Measurements from ENCODE around the gene SUGP2. TPM values are rescaled to one million over a fixed set of nuclear protein-coding genes. Genes with fewer than 3 reads are reported as not detected.

Gene SUGP2
- total and polyA plus RNA-seq, 8 donors: 21.5 to 104 (median 53.4) TPM

- H3K27ac ChIP-seq: no peak overlapping the region
- H3K27me3 ChIP-seq: no peaks in the 10 kb centered on the region
- TF ChIP-seq CTCF (IDR thresholded peaks at IDR 0.05) (no peak), POLR2AphosphoS5 (IDR thresholded peaks at IDR 0.05) (no peak), POLR2A (IDR thresholded peaks at IDR 0.05) (no peak), EP300 (IDR thresholded peaks at IDR 0.05) (no peak)
- H3K9me3 ChIP-seq: no peaks in the 10 kb centered on the region
- H3K4me1 ChIP-seq: no peaks in the 10 kb centered on the region
- intact Hi-C loops (cut with DNase I; ENCODE audit: low total_unique reads): loop anchor here (10.0 kb wide), 1 partner anchor 80 kb away; the partner anchor contains the start of gene TMEM161A
- WGBS, 5 donors: 93 to 97% (median 95%) methylated on average over 15 of the region's 15 CpGs
- H3K4me3 ChIP-seq: no peak overlapping the region
- no peak for DNase-seq
- peaks cover 38 to 97% (median 88%) of the 10 kb centered on the region in 4 donors for H3K36me3 ChIP-seq
Measured at GRCh38 chr19:19054315-19054938, 21.1 kb upstream of the SUGP2 start.

- Histone ChIP-seq H3K4me1 (no peaks in the 10 kb centered on the region), H3K27me3 (no peaks in the 10 kb centered on the region), H3K4me3 (no peak overlapping the region), H3K27ac (no peak overlapping the region), H3K9me3 (no peaks in the 10 kb centered on the region), H3K36me3 (peaks cover 38 to 92% (median 85%) of the 10 kb centered on the region in 4 donors)
- TF ChIP-seq EP300 (IDR thresholded peaks at IDR 0.05) (no peak), CTCF (IDR thresholded peaks at IDR 0.05) (peak in 5 of 7 experiments; percentile 44 to 74 (median 70)), POLR2A (IDR thresholded peaks at IDR 0.05) (no peak), POLR2AphosphoS5 (IDR thresholded peaks at IDR 0.05) (no peak)
- intact Hi-C loops (cut with DNase I; ENCODE audit: low total_unique reads): loop anchor here (10.0 kb wide), 1 partner anchor 81 kb away; the partner anchor contains the start of gene TMEM161A
- 85 to 89% (median 87%) methylated on average over 24 to 25 of the region's 25 CpGs for WGBS, 5 donors
- DNase-seq: peak; percentile 70 to 81
Measured at GRCh38 chr19:19053508-19054314, 20.4 kb upstream of the SUGP2 start.

- no peak for TF ChIP-seq CTCF (IDR thresholded peaks at IDR 0.05)
- no peak for TF ChIP-seq POLR2A (IDR thresholded peaks at IDR 0.05)
- no peak for TF ChIP-seq EP300 (IDR thresholded peaks at IDR 0.05)
- no peak for TF ChIP-seq POLR2AphosphoS5 (IDR thresholded peaks at IDR 0.05)
- Histone ChIP-seq H3K4me3 (no peak overlapping the region), H3K36me3 (peaks cover 38 to 89% (median 80%) of the 10 kb centered on the region in 4 donors), H3K9me3 (no peaks in the 10 kb centered on the region), H3K27ac (no peak overlapping the region), H3K27me3 (no peaks in the 10 kb centered on the region), H3K4me1 (no peaks in the 10 kb centered on the region)
- 73 to 92% (median 82%) methylated on average over 1 of the region's 1 CpG for WGBS, 5 donors
- intact Hi-C loops (cut with DNase I; ENCODE audit: low total_unique reads): loop anchor here (10.0 kb wide), 1 partner anchor 82 kb away; the partner anchor contains the start of gene TMEM161A
- DNase-seq: no peak
Measured at GRCh38 chr19:19052921-19053320, 19.6 kb upstream of the SUGP2 start.

- H3K36me3 ChIP-seq: peaks cover 38 to 89% (median 76%) of the 10 kb centered on the region in 4 donors
- 90 to 96% (median 94%) methylated on average over 8 to 20 of the region's 20 CpGs for WGBS, 5 donors
Measured at GRCh38 chr19:19051478-19052213, 18.3 kb upstream of the SUGP2 start.

More at GRCh38 chr19:19051478-19052213, 18.3 kb upstream of the SUGP2 start:
- intact Hi-C loops (cut with DNase I; ENCODE audit: low total_unique reads): loop anchor here (10.0 kb wide), 1 partner anchor 83 kb away; the partner anchor contains the start of gene TMEM161A
- Histone ChIP-seq H3K4me3 (no peak overlapping the region), H3K9me3 (no peaks in the 10 kb centered on the region), H3K27me3 (no peaks in the 10 kb centered on the region), H3K27ac (no peak overlapping the region), H3K4me1 (no peaks in the 10 kb centered on the region)
- no peak for TF ChIP-seq POLR2AphosphoS5 (IDR thresholded peaks at IDR 0.05)
- TF ChIP-seq POLR2A (IDR thresholded peaks at IDR 0.05): no peak
- no peak for TF ChIP-seq EP300 (IDR thresholded peaks at IDR 0.05)
- TF ChIP-seq CTCF (IDR thresholded peaks at IDR 0.05): no peak
- DNase-seq: no peak

Measured in stomach (tissue), 9 donors.